SHP77 treated with DMSO at 0.1 percent for 48 hours (cell line): ENCODE measurements around the gene PRR11.
A peak's percentile ranks its signal among the peaks of the same experiment; 100 is the strongest.
"Not testable (repeated sequence)": the region's sequence is repeated elsewhere in the genome, so short reads cannot be mapped to it uniquely, and the experiment has no call there.

Experiments
- DNase-seq: peaks from one replicate; lab custom pipeline; 2025; lab: John Stamatoyannopoulos, UW

The PRR11 gene

GRCh38 chr17:59155439-59156177 lies at the start of gene PRR11:
PRR11 (plus strand) TSS chr17:59155746; CDS start chr17:59169753, 14,007 bp downstream.
- DNase-seq, result peak; percentile 99

GRCh38 chr17:59105852-59106462 lies 49.6 kb upstream of the PRR11 start:
- peak; percentile 28 for DNase-seq

- DNase-seq, result peak; percentile 99
These were observed 48.9 kb upstream of the PRR11 start, which contains the start of gene TRIM37 for GRCh38 chr17:59106463-59107305. TRIM37 (minus strand) TSS chr17:59106880; CDS start chr17:59106461, 419 bp downstream.

GRCh38 chr17:59107306-59107670 lies 48.3 kb upstream of the PRR11 start:
- no peak for DNase-seq

- DNase-seq, result no peak
These were observed 47.0 kb upstream of the PRR11 start for GRCh38 chr17:59108400-59109102.

GRCh38 chr17:59110973-59111372 lies 44.6 kb upstream of the PRR11 start:
- DNase-seq, result no peak

- no peak for DNase-seq
These were observed 44.0 kb upstream of the PRR11 start for GRCh38 chr17:59111539-59111938.

GRCh38 chr17:59115474-59115873 lies 40.1 kb upstream of the PRR11 start:
- no peak for DNase-seq

- DNase-seq, result no peak
These were observed 33.6 kb upstream of the PRR11 start for GRCh38 chr17:59121901-59122480.

- no peak for DNase-seq
These were observed 30.9 kb upstream of the PRR11 start for GRCh38 chr17:59124665-59125064.

GRCh38 chr17:59126809-59127417 lies 28.6 kb upstream of the PRR11 start:
- DNase-seq, result no peak

- DNase-seq, result no peak
These were observed 25.7 kb upstream of the PRR11 start for GRCh38 chr17:59129814-59130213.

- no peak for DNase-seq
These were observed 24.4 kb upstream of the PRR11 start for GRCh38 chr17:59131131-59131530.

- DNase-seq, result not testable (repeated sequence)
These were observed 17.2 kb upstream of the PRR11 start for GRCh38 chr17:59138339-59138738.

- no peak for DNase-seq
These were observed 15.6 kb upstream of the PRR11 start for GRCh38 chr17:59139939-59140338.

GRCh38 chr17:59141860-59142259 lies 13.7 kb upstream of the PRR11 start:
- DNase-seq, result no peak

GRCh38 chr17:59145571-59146096 lies 9.9 kb upstream of the PRR11 start:
- DNase-seq, result no peak

GRCh38 chr17:59149051-59149450 lies 6.5 kb upstream of the PRR11 start:
- DNase-seq, result no peak

GRCh38 chr17:59149841-59150511 lies 5.6 kb upstream of the PRR11 start:
- no peak for DNase-seq

- DNase-seq, result no peak
These were observed 4.5 kb upstream of the PRR11 start for GRCh38 chr17:59151006-59151405.
